Heart left ventricle (tissue), 13 donors: Measurements from ENCODE around the gene METTL3.

Experiments
- CTCF ChIP-seq, 12 donors: fragments of 200-600 bp; sonication (generic) in 4 of 12; IDR thresholded peaks; one replicate each; pipeline versions ENCODE4 v1.5.0 to v1.8.0; 2018 to 2022; ENCODE audit warnings: antibody characterized with exemption in 12 of 12, mild to moderate bottlenecking in 5 of 12
- POLR2A ChIP-seq, 2 donors: fragments of 450-650 bp; IDR thresholded peaks; one replicate each; pipeline ENCODE4 v1.6.1; 2017; ENCODE audit warnings: antibody characterized with exemption in 2 of 2, mild to moderate bottlenecking in 2 of 2, moderate library complexity in 2 of 2
- donor health status: ischemic (EF 13 %, LVEDD 7.1; RV severe dilation, severe dysfunction).
- donor health status: DM: no; HTN: yes; CAD: no.
- donor health status: DM: no; HTN: no; CAD: no.
- donor health status: ischemic (EF 25% LVEDD 6.9; RV normal size, moderate dysfunction).
- donor health status: ischemic (EF 25% LVEDD 5.7; RV mildly dilated, moderate dysfunction).
- donor health status: ischemic (EF 35%, LVEDD 5.7; RV mildly dilated, moderate dysfunction).
- donor health status: nonischemic (EF 11% LVEDD 7.7; RV severe dilation, severe dysfunction).
- donor health status: DM: yes; HTN: yes; CAD: no.
- donor health status: PGD.
- donor health status: ischemic (EF 29% LVEDD 5.4; RV normal size, mild dysfunction).
- donor health status: nonischemic (EF 23%, LVEDD 6.1; RV moderate dilation, normal function).

GRCh38 chr14:21541413-21542074 lies 30.4 kb upstream of the METTL3 start:
- TF ChIP-seq POLR2A (IDR thresholded peaks at IDR 0.05) = no peak
- no peak for TF ChIP-seq CTCF (IDR thresholded peaks at IDR 0.05)
